ENCODE measurements around the gene MXI1.
"Not testable (repeated sequence)": the region's sequence is repeated elsewhere in the genome, so short reads cannot be mapped to it uniquely, and the experiment has no call there.

Gene MXI1

DNA sequence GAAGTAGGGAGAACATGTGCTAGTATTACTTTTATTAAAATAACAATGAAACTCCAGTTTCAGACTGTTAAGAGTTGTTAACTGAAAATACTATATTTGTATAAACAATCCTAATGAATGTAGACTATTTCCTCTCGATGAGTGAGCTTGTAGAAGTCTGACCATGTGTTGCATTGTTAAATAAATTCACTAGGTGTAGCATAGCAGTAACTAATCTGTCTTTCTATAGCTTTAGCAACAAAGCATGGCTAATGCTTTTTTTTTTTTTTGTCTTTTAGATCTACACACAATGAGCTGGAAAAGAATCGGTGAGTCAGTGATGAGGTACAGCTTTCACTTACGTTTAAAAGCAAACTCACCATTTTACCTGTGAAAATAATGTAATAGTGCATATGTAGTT lies 37.1 kb downstream of the MXI1 start:
- DNase-seq = no peak

DNA sequence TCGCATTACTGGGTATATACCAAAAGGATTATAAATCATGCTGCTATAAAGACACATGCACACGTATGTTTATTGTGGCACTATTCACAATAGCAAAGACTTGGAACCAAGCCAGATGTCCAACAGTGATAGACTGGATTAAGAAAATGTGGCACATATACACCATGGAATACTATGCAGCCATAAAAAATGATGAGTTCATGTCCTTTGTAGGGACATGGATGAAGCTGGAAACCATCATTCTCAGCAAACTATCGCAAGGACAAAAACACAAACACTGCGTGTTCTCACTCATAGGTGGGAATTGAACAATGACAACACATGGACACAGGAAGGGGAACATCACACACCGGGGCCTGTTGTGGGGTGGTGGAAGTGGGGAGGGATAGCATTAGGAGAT lies 40.4 kb downstream of the MXI1 start:
- not testable (repeated sequence) for DNase-seq

DNA sequence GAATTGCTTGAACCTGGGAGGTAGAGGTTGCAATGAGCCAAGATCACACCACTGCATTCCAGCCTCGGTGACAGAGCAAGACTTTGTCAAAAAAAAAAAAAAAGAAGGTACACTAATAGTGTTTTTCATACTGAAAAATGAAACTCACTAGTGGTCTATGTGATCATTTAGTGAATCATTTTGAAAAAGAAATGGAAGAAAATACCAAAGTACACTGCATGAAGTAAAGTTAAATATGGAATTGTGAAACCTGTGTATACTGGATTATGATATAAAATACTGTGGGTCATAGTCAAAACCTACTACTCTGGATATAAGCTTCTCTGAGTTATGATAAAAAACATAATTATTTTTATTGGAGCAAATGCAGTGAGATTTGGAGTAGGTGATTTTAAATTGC lies 42.1 kb downstream of the MXI1 start:
- not testable (repeated sequence) for DNase-seq

DNA sequence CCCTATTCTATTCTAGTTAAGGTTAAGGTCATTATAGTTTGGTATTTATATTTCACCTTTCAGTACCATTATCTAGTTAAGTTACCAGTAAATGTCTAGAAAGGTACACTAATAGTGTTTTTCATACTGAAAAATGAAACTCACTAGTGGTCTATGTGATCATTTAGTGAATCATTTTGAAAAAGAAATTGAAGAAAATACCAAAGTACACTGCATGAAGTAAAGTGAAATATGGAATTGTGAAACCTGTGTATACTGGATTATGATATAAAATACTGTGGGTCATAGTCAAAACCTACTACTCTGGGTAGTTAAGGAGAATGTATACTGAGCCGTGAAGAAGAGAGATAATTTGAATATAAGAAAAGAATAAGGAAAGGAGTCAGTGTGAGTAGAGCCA lies 44.0 kb downstream of the MXI1 start:
- DNase-seq = not testable (repeated sequence)

DNA sequence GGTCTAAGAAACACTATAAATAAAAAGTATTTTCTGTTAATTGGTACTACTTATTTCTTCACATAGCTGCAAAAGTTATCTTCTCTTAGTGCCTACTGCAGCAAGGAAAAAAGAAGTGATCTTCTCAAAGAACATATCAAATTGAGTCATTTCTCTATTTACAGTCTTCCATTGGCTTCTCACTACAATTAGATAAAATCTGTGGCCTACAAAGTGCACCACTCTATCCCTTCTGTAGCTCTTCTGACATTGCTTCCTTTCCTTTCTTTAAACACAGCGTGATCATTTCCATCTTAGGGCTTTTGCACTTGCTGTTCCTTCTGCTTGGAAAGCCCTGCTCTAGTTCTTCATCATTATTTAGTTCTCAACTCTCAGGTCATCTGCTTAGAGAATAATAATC lies 44.7 kb downstream of the MXI1 start:
- no peak for DNase-seq

DNA sequence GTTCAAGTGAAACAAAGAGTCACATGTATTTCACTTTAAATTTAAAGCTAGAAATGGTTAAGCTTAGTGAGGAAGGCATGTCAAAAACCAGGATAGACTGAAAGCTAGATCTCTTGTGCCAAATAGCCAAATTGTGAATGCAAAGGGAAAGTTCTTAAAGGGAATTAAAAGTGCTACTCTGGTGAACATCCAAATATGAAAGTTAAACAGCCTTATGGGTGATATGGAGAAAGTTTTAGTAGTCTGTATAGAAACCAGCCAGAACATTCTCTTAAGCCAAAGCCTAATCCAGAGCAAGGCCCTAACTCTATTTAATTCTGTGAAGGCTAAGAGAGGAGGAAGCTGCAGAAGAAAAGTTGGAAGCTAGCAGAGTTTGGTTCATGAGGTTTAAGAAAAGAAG lies 47.1 kb downstream of the MXI1 start:
- DNase-seq = no peak

DNA sequence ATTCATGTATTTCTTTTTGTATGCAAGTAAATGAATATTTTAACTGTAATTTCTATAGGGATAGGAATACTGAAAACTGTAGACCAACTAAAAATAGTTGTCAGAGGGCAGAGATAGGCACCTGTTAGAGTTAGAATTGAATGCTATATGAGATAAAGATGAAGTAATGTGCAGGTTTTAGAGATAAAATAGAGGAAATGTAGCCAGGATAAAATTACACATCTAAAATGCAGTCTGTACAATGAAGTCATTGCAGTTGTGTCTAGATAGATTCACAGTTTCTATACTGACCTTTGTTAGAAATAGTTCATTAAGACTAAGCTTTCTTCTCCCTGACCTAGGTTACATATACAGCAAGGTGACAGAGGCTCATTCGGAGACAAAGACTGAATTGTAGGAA lies 51.1 kb downstream of the MXI1 start:
- no peak for DNase-seq

DNA sequence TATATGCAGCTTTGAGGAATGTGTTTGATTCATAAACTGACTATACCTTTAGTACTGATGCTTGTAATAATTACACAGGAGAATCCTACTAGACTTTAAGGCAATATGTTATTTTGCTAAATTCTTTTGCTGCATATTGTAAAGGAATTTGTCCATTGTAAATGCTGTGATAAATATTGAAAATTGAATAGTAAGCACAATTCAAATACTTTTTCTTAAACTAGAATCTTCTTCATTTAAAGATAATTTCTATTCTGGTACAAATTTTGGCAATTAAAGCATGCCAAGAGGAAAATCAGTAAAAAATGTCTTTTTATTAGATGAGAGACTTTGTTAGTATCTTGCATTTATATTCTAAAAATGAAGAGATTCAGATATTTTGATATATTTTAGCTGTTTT lies 51.9 kb downstream of the MXI1 start:
- no peak for DNase-seq

DNA sequence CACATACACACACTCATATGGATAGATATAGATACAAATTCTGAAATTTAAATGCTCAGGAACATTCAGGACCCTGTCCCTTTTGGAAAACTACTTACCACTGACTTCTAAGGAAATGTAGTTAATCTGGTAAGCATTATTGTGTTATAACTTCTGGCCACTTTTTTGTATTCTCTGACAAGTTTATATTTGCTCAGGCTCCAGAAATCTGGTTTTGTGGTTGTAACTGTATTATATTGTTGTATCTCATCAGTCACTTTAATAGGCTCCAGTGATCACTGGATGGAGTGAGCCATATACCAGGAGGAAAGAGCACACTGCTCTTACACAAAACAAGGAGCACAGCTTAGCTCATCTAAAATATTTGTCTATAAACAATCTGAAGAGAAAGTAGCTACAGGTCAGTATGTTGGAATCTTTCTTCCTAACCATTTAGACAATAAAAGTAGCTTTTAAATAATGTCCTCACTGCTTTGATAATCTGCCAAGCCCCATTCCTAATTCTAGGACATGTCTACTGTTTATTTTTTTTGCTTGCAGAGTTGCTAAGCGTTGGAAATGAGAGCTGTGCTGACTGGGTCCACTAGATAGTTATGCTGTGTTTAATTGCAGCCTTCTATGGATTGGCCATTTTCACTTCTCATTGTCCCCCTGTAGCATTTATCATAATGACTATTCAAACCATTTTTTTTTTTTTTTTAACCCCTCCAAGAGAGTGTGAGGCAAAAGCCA lies 53.5 kb downstream of the MXI1 start:
- DNase-seq = no peak

DNA sequence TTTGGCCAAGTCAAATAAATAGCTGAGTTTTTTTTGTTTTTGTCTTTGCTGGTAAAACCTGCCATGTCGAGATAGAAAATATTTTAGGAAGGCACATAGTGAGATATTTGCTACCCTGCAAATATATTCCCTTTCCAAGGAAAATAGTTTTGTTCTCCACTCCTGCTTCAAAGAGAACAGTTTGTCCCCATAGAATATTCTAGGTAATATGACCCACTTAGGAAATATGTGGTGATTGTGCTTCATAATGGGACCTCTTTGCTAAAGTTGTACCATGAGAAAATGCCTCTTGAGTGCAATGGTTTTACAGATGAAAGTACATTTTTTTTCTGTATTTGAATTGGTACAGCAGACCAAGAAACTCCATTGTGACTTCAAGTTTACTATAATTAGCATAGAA lies 55.8 kb downstream of the MXI1 start:
- no peak for DNase-seq

DNA sequence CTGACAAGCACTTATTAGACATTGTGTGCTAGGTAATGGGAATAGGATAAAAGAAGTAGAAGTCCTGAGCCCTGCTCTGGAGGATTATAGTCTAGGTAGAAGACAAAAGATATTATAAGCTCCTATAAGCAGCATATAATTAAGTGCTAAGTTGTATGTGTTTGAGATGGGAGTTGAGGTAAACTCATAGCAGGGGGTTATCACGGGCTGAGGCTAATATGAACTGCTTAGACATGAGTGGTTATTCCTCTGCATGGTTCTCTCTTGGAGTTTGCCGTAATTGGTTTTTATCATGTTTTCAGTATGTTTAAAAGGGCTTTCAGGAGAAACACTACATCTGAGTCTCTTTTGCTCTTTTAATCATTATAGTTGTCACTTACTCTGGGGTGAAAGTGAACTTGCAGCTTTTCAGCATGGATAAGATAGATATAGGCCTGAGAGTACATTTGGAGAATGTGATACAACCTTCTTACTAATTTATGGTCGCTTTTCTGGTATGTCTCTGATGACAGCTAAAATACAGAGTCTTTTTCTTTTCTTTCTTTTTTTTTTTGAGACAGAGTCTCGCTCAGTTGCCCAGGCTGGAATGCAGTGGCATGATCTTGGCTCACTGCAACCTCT lies 58.3 kb downstream of the MXI1 start:
- DNase-seq = no peak

DNA sequence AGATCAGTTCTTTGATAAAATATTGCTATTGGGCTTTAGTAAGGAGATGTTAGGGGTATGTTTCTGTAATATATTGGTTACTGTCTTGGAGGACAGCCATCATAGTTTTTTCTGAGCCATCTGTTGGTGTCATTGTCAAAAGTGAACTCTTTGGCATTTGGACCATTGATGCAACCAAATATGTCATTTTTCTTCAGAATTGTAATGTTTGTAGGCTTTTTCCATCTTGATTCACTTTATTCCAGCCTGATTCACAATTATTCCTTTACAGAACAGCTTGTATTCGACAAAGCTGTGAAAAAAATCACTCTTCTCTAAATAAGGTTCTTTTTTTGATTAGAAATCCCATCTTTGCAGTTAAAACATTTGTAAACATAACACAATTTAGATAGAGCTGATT lies 59.9 kb downstream of the MXI1 start:
- peak; percentile 33 for DNase-seq

DNA sequence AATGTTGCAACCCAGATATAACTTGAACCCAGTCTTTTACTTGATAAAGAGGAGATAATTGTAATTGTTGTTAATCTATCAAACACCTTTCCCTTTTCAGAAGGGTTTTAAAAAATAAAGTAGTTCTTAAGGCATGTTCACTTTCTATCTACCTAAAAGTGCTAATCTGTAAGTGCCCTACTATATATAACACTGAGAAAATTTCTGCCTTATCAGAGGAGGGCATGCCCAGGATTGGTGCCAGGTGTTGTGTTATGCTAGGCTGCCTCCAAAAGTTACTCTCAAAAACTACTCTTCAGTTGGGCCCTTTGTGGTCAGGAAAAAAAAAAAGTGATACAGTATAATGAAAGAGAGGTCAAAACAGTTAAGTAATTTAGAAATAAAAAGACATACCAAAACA lies 61.0 kb downstream of the MXI1 start:
- no peak for DNase-seq

DNA sequence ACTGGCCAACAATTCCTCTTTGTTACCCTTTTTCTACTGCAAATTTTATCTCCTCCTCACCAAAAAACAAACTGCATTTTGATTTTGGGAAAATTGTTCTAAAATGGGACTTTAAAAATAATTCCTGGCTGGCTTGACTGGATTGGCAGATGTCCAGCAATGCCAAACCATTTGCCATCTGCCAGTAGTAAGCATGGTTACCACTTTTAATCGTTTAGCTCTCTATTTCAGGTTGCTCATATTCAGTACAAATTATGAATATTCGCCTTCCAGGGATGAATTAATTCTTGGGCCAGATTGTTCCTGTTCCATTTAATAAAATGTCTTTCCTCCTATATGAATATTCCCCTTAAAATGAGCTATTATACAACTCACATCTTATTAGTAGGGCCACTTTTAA lies 61.6 kb downstream of the MXI1 start:
- DNase-seq = peak; percentile 41

DNA sequence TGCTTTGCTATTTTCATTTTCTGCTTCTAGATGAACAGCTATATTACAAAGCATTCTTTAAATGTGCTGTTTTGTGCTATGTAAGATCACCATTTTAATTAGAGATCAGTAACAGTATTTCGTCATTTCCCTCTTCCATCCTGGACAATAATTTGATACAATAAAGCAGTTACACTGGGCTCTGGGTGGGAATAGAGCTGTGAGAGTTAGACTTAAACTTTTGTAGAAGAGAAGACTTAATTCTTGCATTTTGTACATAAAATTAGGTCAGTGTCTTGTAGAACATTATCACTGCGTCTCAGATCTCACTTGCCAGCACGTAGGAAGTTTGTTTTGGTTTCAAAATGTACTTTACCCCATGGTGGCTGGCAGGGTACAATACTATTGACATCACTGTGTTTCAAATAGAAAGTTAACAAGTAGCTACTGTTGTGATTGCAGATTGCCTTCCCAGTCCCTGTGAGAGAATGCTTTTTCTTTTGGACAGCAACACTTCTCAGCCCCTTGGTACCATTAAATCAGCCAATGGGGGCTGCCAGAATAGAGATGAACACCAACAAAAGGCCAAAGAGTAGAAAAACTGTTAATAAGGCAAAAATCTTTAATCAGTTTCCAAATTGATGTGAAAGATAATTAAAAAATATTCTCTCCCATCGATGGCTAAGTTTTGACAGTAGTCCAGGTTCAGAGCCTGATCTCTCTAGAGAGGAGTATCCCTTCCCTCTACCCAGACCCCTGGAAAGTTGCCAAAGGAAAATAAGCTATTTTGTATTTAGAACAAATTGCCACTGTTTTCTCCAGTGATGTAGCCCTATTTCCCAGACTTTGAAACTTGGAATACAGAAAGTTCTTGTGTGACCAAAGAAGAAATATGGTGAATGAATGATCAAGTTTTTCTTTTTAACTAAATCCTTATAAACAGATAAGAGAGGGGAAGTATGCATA lies 62.2 kb downstream of the MXI1 start:
- peak; percentile 61 for DNase-seq

DNA sequence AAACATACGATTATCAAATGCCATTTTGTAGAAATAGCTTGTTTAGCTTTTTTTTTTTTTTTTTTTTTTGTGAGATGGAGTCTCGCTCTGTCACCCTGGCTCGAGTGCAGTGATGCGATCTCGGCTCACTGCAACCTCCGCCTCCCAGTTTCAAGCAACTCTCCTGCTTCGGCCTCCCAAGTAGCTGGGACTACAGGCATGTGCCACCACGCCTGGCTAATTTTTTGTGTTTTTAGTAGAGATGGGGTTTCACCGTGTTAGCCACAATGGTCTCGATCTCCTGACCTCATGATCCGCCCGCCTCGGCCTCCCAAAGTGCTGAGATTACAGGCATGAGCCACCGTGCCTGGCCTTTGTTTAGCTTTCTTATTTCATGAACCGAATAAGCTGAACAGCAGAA lies 65.6 kb downstream of the MXI1 start:
- DNase-seq = not testable (repeated sequence)

DNA sequence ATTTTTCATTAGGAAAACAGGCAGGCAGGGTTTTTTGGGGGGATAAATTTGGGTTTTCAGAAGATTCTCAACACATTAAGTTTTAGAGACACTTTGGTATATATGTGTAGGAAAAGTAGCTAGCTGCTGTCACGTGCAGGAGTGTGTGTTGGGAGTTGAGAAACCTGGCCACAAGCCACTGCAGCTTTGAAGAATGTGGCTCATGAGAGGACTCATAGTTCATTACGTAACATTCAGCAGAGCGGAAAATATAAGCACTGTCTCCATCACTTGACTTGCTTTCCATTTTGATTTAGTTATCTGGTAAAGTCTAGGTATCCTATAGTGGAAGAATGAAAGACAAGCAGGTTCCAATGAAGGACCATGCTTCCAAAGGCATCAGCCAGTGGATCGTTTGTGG lies 66.1 kb downstream of the MXI1 start:
- DNase-seq = peak; percentile 45

DNA sequence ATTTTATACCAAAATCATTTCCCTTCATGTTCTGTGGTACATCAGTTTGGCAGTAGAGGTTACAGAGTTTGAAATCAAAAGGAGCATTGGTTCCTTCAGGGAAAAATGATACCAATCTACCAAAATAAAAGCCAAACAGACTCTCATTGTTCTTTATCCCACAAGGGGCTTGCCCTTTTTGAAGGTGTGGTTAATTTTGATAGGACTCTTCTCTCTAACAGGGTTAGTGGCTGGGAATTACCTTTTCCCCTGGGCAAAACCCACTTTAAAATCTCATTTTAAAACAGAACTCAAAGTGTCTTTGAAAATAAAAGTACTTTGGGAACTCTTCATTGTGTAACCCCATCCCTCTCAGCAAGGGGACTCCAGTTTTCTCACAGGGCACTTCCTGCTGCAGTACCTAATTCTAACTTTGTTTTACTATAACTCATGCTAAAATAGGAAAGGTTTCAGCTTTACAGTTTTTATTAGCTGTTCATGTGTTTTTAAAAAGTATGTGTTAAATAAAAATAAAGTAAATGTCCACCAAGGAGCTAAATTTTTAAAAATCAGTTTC lies 66.7 kb downstream of the MXI1 start:
- DNase-seq = no peak

DNA sequence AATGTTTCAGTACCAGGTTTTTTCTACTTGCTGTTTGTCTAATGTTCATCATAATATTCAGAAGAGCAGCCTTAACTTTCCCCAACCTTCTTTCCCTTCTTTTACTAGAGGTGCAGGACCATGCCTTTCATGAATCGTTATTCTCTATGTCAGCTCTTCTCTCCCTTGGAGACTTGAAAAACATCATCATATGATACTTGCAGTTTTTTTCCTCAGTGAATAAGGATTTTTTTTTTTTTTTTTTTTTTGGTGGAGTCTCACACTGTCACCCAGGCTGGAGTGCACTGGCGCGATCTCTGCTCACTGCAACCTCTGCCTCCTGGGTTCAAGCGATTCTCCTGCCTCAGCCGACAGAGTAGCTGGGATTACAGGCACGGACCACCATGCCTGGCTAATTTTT lies 67.2 kb downstream of the MXI1 start:
- DNase-seq = no peak

DNA sequence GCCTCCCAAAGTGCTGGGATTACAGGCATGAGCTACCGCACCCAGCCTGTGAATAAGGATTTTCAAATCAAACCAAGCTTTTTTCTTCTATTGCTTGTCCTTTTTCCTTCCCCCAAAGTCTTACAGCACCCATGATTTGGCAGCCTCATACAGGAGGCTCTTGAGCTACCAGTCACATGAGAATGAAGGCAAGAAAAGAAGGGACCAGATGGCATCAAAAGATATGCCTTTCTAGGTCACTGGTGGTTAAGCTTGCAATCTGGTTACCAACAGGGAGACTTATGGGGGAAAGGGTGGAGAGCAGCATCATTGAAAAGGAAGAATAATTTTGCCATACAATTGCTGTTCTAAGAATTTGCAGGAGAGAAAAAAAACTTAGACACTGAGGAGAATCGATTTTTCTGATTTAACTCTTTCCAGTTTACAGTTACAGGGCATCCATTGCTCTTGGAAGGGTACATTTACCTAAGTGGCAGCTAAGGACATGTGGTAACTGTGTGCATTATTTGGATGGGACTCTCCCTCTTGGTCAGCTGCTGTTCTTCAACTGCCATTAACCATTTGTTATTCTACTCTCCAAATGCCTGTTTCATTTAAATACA lies 67.8 kb downstream of the MXI1 start:
- peak; percentile 55 for DNase-seq

DNA sequence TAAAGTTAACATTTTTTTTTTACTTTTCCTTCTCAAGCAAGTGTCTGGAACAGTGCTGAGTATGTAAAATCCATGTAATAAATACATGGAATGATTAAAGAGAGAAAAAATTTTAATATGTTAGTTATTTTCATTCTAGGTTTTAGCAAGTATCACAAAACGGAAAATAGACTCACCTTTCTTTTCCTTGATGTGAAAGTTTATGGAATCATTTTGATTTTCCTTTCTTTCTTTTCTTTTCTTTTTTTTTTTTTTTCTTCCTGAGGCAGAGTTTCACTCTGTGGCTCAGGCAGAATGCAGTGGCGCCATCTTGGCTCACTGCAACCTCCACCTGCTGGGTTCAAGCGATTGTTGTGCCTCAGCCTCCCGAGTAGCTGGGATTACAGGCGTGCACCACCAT lies 69.2 kb downstream of the MXI1 start:
- DNase-seq = no peak

DNA sequence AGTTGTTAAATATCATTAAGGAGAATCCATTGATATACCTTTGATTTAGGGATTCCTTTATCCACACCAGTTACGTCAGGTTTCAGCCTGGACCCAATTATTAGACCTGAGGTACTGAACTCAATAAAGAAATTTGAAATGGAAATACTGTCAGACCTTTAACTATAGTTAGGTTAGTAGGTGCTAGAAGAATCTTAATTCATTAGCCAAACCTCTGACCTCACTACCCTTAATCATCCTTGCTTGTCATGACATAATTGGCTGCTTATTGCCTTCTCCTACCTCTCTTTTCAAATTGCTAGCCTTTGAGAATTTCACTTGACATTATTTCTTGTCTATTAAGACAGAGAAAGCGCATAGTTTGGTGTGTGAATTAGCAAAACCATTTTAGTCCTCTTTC lies 70.2 kb downstream of the MXI1 start:
- no peak for DNase-seq

Data from NCI-H446 treated with DMSO at 0.1 percent for 48 hours (cell line).